Activated CD4-positive, alpha-beta T cell treated with anti-CD3 and anti-CD28 coated beads, Interleukin-10, Interleukin-2, amounts not matched to agents 100 ng/mL and 50 ng/mL, durations not matched to agents 16 hours and 8 hours (primary cell): ENCODE data around the gene GALNTL6.

ENCODE experiments used
- DNase-seq: peaks from one replicate; pipeline ENCODE4 v3.0.0-alpha.2; 2020

Gene GALNTL6

DNA sequence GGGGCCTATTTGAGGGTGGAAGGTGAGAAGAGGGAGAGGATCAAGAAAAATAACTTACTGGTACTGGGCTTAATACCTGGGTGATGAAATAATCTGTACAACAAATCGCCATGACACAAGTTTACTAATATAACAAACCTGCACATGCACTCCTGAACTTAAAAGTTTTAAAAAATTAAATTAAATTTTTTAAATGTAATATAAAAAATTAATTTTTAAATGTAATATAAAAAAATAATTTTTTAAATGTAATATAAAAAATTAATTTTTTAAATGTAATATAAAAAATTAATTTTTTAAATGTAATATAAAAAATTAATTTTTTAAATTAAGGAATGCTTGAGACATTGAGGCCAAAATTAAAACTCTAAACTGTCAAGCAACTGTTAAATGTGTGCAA, 1231.1 kb downstream of the GALNTL6 start:
- no peak for DNase-seq

DNA sequence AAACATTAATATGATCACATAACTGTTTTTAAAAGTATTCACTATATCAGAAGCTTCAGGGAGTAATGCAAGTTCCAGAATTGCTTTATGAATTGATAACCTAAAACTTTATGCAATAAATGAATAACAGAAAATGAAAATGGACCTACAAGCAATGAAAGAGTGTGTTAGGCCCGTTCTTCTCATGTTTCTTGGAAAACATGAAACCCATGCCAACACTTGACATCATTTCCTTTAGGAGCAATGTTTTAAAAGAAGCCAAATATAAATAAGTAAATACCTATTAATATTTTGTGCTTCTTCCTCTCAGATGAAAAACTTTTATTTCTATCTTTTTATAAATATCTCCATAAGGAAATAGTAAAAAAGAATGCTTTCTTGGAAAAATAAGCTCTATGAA, 1232.4 kb downstream of the GALNTL6 start:
- DNase-seq, result no peak

DNA sequence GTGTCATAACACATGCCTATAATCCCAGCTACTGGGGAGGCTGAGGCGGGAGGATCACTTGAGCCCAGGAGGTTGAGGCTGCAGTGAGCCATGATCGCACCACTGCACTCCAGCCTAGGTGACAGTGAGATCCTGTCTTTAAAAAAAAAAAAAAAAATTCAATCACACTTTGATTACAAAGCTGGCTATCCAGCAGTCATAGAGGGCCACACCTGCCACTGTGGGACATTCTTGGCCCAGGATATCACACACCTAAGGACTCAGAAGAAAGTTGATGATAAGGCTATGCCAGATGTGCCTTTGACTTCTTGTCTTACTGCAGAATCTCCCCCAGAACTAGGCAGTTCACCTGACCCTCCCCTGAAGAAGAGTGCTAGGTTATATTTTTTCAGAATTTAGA, 1232.9 kb downstream of the GALNTL6 start:
- DNase-seq, result no peak

- DNase-seq, result no peak
These were observed 1233.6 kb downstream of the GALNTL6 start for GRCh38 chr4:173046818-173047217.

- no peak for DNase-seq
These were observed 1238.0 kb downstream of the GALNTL6 start for GRCh38 chr4:173051232-173051631.

- DNase-seq, result no peak
These were observed 1238.5 kb downstream of the GALNTL6 start for GRCh38 chr4:173051716-173052115.

DNA sequence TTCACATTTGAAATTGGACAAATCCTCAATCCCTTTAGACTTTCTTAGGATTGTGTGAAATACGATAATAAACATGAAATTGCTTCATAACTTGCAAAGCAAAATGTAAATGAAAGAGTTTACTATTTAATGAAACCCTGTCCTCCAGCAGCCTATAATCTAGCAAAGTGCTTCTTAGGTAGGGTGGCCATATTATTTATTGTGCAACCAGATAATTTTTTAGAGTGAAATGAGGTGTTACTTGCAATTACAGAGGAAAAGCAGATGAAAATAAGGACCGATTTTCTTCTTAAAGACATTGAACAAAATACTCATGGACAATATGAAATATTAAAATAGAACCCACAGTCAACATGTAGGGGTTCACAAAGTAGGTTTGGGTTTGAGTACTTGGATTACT, 1239.2 kb downstream of the GALNTL6 start:
- no peak for DNase-seq

- no peak for DNase-seq
These were observed 1243.1 kb downstream of the GALNTL6 start for GRCh38 chr4:173056271-173056670.

GRCh38 chr4:173056710-173057109, 1243.5 kb downstream of the GALNTL6 start:
- DNase-seq, result no peak

GRCh38 chr4:173057442-173057841, 1244.2 kb downstream of the GALNTL6 start:
- DNase-seq, result no peak

- no peak for DNase-seq
These were observed 1244.7 kb downstream of the GALNTL6 start for GRCh38 chr4:173057901-173058300.

DNA sequence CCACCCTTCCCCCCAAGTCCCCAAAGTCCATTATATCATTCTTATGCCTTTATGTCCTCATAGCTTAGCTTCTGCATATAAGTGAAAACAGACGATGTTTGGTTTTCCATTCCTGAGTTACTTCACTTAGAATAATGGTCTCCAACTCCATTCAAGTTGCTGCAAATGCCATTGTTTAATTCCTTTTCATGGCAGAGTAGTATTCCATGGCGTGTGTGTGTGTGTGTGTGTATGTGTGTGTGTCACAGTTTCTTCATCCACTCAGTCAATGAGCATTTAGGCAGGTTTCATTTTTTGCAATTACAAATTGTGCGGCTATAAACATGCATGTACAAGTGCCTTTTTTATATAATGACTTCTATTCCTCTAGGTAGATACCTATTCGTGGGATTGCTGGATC, 1248.0 kb downstream of the GALNTL6 start:
- no peak for DNase-seq

- no peak for DNase-seq
These were observed 1260.8 kb downstream of the GALNTL6 start for GRCh38 chr4:173073939-173074500.

DNA sequence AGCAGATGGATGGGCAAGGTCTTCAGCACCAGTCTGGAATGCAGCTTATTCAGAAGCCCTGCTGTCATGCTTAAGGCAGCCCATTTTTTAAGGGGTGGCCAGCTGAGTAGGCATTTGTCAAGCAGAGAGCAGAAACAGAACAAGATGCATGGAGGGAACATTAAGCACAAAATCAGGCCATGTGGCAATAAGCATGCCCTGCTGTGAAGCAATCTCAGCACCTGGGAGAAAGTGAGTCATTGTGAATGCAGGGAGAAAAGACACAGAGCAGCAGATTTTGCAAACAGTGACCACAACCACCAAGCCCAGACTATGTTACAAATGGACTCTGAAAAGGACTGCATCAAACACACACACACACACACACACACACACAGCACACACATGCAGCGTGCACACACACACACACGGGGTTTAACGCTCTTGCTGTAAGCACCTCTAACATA, 1261.3 kb downstream of the GALNTL6 start:
- DNase-seq, result peak; percentile 3

DNA sequence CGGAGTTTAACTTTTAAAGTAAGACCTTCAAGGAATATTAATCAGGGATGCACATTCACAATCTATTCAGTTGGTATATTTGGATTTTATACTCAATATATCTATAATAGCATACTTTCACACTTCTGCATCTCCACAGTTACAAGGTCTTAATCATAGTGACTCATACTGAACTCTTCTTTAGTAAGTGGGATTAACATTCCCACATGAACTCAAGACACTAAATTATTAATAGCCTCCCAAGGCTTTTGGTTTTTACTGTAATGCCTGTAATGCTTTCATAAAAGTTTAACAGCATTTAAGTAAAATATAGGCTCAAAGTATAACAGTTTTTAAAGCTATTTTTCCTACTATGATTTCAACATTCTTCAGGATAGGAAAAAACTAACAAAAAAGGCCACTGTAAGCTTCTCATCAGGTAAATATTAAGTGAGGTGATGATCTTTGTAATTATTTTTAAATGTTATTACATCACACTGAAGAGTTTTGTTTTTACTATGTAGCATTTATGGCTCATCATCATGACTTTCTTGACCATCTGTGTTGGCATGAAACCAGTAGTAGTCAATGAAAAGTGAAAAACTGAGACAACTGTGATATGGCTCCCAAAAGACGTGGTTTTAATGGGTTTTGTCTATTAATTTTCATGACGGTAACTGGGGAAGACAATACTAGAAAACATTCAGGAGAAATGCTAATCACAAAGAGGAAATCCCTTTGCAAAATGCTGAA, 1263.9 kb downstream of the GALNTL6 start:
- DNase-seq, result no peak

DNA sequence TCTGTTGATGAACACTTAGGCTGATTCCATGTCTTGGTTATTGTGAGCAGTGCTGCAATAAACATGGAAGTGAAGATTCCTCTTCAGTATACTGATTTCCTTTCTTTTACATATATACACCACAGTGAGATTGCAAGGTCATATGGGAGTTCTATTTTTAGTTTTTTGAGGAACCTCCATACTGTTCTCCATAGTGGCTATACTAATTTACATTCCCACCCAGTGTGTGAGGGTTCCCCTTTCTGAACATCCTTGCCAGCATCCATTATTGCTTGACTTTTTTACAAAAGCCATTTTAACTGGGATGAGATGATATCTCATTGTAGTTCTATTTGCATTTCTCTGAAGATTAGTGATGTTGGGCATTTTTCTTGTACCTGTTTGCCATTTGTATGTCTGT, 1274.9 kb downstream of the GALNTL6 start:
- no peak for DNase-seq
